PFSK-1 (cell line): ENCODE measurements around the gene FBXO21.

Experiments used
- POLR2AphosphoS5 ChIP-seq: IDR thresholded peaks from 2 replicates; pipeline ENCODE4 v1.6.1; 2012; ENCODE audit warnings: low read depth, mild to moderate bottlenecking, control low read depth, low read length, moderate library complexity
- SIN3A ChIP-seq: IDR thresholded peaks from 2 replicates; pipeline ENCODE4 v1.6.1; 2012; ENCODE audit warnings: mild to moderate bottlenecking, low read length, moderate library complexity, borderline replicate concordance; ENCODE audit not compliant: insufficient read depth
- TF ChIP-seq, protein P1 (sequence below), 2 experiments: IDR thresholded peaks; 2 replicates each; pipeline versions ENCODE4 v1.6.1 to v1.8.0; 2011 to 2012; ENCODE audit warnings: low read depth in 2 of 2, low read length in 2 of 2, control low read depth in 1 of 2, inconsistent platforms in 1 of 2, mild to moderate bottlenecking in 1 of 2, moderate library complexity in 1 of 2; ENCODE audit not compliant: insufficient read depth in 1 of 2

DNA sequence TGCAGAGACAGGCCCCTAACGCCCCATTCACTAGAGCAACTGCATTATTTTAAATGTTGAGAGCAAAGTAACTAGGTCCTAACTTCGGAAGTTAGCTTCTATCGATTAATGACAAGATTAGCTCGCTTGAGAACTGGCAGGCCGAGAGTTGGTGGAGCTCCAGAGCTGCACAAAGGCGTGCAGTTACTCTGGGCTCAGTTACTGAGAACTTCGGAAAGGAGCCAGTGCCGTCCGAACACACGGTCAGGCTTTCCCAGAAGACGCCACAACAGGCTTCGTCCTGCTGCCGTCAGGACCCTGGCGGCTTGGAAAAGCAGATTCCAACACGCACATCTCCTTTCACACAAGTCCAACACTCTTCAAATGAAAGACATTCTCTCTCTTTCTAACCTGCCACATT lies 45.7 kb downstream of the FBXO21 start:
- TF ChIP-seq, protein P1, sequence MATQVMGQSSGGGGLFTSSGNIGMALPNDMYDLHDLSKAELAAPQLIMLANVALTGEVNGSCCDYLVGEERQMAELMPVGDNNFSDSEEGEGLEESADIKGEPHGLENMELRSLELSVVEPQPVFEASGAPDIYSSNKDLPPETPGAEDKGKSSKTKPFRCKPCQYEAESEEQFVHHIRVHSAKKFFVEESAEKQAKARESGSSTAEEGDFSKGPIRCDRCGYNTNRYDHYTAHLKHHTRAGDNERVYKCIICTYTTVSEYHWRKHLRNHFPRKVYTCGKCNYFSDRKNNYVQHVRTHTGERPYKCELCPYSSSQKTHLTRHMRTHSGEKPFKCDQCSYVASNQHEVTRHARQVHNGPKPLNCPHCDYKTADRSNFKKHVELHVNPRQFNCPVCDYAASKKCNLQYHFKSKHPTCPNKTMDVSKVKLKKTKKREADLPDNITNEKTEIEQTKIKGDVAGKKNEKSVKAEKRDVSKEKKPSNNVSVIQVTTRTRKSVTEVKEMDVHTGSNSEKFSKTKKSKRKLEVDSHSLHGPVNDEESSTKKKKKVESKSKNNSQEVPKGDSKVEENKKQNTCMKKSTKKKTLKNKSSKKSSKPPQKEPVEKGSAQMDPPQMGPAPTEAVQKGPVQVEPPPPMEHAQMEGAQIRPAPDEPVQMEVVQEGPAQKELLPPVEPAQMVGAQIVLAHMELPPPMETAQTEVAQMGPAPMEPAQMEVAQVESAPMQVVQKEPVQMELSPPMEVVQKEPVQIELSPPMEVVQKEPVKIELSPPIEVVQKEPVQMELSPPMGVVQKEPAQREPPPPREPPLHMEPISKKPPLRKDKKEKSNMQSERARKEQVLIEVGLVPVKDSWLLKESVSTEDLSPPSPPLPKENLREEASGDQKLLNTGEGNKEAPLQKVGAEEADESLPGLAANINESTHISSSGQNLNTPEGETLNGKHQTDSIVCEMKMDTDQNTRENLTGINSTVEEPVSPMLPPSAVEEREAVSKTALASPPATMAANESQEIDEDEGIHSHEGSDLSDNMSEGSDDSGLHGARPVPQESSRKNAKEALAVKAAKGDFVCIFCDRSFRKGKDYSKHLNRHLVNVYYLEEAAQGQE (IDR thresholded peaks at IDR 0.05; ENCODE audit: insufficient read depth in 1 of 2, low read depth in 2 of 2, low read length in 2 of 2): no peak
- no peak for TF ChIP-seq POLR2AphosphoS5
- no peak for TF ChIP-seq SIN3A
